Measurements from ENCODE around the gene CREB5. TPM values are rescaled to one million over a fixed set of nuclear protein-coding genes. Genes with fewer than 3 reads are reported as not detected.

Gene CREB5
- total and polyA plus RNA-seq, 10 donors, result 0.88 to 56.8 (median 23.5) TPM

DNA sequence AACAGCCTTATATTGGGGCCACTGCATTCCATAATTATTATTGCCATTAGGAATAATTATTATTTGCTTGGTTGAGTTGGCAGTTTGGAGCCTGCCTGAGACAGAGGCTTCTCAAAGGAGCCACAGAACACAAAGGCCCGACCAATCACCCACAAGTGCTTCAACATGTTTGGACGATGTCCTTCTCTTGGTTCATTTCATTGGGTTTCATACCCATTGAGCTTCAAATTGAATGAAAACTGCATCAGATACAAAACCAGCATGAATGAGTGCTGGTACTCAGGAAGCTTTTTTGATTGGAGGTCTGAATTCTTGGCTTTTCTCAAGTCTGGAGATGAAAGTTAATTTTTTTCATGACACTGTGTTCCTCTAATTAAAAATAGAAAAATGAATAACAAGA is 168.3 kb downstream of the CREB5 start:
- no peak for DNase-seq
- WGBS, 5 donors, result 91 to 98% (median 93%) methylated on average over 2 of the region's 2 CpGs
- no peaks in the 10 kb centered on the region for H3K9me3 ChIP-seq

GRCh38 chr7:28581351-28581750 is 169.0 kb downstream of the CREB5 start:
- H3K4me1 ChIP-seq, result no peaks in the 10 kb centered on the region
- H3K27ac ChIP-seq, result no peak overlapping the region
- intact Hi-C loops (cut with DNase I; ENCODE audit: low total_unique reads), result no loop called here
- 73 to 91% (median 77%) methylated on average over 6 of the region's 6 CpGs for WGBS, 5 donors
- H3K36me3 ChIP-seq, result no peaks in the 10 kb centered on the region
- no peak for TF ChIP-seq POLR2A (IDR thresholded peaks at IDR 0.05)
- TF ChIP-seq POLR2AphosphoS5 (IDR thresholded peaks at IDR 0.05), result no peak
- TF ChIP-seq CTCF (IDR thresholded peaks at IDR 0.05 in 8 of 11, conservative IDR thresholded peaks at IDR 0.05 in 3 of 11), result no peak
- H3K9me3 ChIP-seq, result no peaks in the 10 kb centered on the region
- H3K27me3 ChIP-seq (replicated peaks in 1 of 7), result no peaks in the 10 kb centered on the region
- no peak for DNase-seq
- H3K4me3 ChIP-seq, result no peak overlapping the region

More for the DNA sequence above, 168.3 kb downstream of the CREB5 start:
- Histone ChIP-seq H3K27ac (no peak overlapping the region), H3K4me3 (no peak overlapping the region), H3K36me3 (no peaks in the 10 kb centered on the region), H3K4me1 (no peaks in the 10 kb centered on the region), H3K27me3 (replicated peaks in 1 of 7) (no peaks in the 10 kb centered on the region)
- intact Hi-C loops (cut with DNase I; ENCODE audit: low total_unique reads), result no loop called here
- TF ChIP-seq CTCF (IDR thresholded peaks at IDR 0.05 in 8 of 11, conservative IDR thresholded peaks at IDR 0.05 in 3 of 11), result no peak
- no peak for TF ChIP-seq POLR2A (IDR thresholded peaks at IDR 0.05)
- no peak for TF ChIP-seq POLR2AphosphoS5 (IDR thresholded peaks at IDR 0.05)

DNA sequence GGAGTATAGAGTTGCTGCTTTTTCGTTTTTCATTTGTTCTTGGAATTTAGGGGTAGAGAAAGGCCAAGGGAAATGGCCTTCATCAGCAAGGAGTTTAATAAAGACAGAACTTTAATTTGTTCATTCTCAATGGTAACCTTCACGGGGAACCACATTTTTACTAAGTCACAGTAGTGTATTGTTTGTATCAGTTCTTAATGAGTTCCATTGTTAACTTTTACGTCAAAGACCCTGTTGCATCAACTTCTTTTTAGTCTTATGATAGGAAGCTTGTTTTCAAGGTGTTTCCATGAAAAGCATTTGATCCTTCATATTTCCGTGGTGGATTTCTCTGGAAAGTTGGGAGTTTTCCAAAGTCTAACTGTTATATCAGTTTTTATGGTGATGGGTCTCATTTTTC is 169.9 kb downstream of the CREB5 start:
- no peak for TF ChIP-seq CTCF (IDR thresholded peaks at IDR 0.05 in 8 of 11, conservative IDR thresholded peaks at IDR 0.05 in 3 of 11)
- TF ChIP-seq POLR2A (IDR thresholded peaks at IDR 0.05), result no peak
- TF ChIP-seq POLR2AphosphoS5 (IDR thresholded peaks at IDR 0.05), result no peak
- no peak overlapping the region for H3K27ac ChIP-seq
- no peak for DNase-seq
- no peak overlapping the region for H3K4me3 ChIP-seq
- intact Hi-C loops (cut with DNase I; ENCODE audit: low total_unique reads), result no loop called here
- 81 to 91% (median 84%) methylated on average over 4 of the region's 4 CpGs for WGBS, 5 donors
- H3K4me1 ChIP-seq, result no peaks in the 10 kb centered on the region
- no peaks in the 10 kb centered on the region for H3K27me3 ChIP-seq (replicated peaks in 1 of 7)
- H3K9me3 ChIP-seq, result no peaks in the 10 kb centered on the region
- no peaks in the 10 kb centered on the region for H3K36me3 ChIP-seq

DNA sequence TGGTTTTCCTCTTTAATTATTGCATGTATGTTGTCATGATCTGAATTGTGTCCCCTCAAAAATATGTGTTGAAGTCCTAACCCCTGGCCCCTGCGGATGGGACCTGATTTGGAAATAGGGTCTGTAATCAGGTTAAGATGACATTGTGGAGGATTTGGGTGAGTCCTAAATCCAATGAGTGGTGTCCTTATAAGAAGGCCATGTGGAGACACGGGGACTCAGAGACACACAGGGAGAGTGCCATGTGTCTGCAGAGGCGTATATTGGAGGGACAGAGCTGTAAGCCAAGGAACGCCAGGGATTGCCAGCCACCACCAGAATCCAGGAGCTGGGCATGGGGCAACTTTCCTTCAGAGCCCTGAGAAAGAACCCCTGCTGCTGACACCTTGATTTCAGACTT is 171.9 kb downstream of the CREB5 start:
- no peak for DNase-seq
- H3K9me3 ChIP-seq, result no peaks in the 10 kb centered on the region
- H3K4me1 ChIP-seq, result no peaks in the 10 kb centered on the region
- no peak for TF ChIP-seq CTCF (IDR thresholded peaks at IDR 0.05 in 8 of 11, conservative IDR thresholded peaks at IDR 0.05 in 3 of 11)
- no peak for TF ChIP-seq POLR2A (IDR thresholded peaks at IDR 0.05)
- 71 to 96% (median 86%) methylated on average over 4 of the region's 4 CpGs for WGBS, 5 donors
- no peaks in the 10 kb centered on the region for H3K36me3 ChIP-seq
- H3K4me3 ChIP-seq, result no peak overlapping the region
- intact Hi-C loops (cut with DNase I; ENCODE audit: low total_unique reads), result no loop called here
- H3K27me3 ChIP-seq (replicated peaks in 1 of 7), result no peaks in the 10 kb centered on the region
- H3K27ac ChIP-seq, result no peak overlapping the region

Measured in spleen (tissue), 11 donors.